AG08396 (cell line): ENCODE data around the gene RRM1.
"Not testable (repeated sequence)": the region's sequence is repeated elsewhere in the genome, so short reads cannot be mapped to it uniquely, and the experiment has no call there.

Experiments
- DNase-seq: peaks from one replicate; pipeline ENCODE4 v3.0.0; 2012; ENCODE audit warnings: low spot score, mixed read lengths

Gene RRM1

DNA sequence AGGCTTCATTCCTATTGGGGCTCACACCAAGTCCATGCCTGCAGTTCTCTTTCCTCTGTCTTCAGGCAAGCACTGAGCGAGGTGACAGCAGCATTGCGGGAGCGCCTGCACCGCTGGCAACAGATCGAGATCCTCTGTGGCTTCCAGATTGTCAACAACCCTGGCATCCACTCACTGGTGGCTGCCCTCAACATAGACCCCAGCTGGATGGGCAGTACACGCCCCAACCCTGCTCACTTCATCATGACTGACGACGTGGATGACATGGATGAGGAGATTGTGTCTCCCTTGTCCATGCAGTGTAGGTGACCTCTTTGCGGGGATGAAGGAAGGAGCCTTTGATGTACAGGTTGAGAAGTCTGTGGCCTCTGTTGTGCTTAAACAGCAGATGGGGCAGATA lies 11.4 kb upstream of the RRM1 start:
- DNase-seq: no peak

GRCh38 chr11:4084406-4085125 lies 10.0 kb upstream of the RRM1 start:
- DNase-seq: no peak

DNA sequence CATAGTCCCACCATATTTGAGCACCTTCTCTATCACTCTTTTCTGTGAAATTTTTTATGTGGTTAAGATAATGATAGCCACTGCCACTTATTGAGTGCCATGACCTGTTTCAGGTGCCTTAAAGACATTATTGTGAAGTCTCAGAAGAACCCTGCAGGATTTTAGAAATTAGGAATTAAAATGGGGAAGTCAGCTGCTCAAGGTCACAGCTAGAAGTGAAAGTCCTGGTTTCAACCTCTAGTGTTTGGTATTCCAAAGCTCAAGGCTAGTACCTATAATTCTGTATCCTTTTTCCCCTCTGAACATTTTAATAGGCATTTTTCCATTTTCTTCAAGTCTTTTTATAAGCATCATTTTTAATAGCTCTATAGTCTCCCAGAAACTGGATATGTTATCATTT lies 9.0 kb upstream of the RRM1 start:
- no peak for DNase-seq

DNA sequence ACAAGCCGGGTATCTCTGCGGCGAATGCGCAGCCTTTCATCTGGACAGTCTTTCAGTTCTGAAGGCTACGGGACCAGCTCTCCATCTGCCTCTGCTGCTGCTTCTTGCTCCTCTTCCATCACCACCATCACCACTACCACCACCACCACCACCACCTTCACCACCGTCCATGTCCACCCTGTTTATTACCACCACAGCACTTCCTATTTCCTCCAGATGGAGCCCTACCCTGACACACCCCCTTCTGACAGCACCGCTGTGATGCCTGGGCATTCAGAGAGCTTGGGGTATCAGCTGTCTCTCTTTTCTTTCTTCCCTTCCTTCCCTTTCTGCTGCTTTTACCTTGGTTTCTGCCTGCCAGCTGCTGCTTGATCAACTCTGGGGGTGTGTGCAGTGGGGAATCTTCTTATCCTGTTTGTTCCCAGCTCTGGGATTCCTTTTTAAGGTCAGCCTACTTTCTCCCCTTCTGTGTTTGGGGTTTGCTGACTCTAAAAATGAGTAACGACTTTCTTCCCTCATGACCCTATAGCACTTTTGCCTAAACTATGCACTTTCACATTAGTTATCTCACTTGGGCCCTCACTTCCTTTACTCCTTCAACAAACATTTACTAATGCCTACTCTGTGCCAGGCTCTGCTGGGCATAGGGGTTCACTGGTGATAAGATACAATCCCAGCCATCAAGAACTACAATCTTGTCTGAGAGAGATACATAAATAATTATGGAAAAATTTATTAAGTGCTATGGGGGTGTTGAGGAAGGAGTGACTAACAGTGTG lies 7.8 kb upstream of the RRM1 start:
- no peak for DNase-seq

- no peak for DNase-seq
Measured at GRCh38 chr11:4087551-4087950, 7.0 kb upstream of the RRM1 start.

DNA sequence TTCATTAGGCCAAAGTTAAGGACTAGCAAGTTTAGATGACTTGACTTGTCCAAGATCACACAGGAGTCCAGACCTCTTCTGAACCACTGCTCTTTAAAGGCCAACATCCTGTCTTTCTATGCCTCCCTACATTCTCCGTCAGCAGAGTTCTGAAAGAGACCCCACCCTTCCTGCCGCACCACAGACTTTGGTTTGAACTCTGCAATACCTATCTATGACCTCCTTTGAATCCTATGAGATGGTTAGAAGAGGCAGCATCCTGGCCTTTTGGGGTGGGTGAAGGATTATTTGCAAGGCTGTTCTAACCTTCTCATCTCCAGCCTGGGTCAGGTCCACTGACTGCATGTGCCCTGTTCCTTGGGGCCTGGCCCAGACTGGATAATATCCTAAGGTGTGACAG lies 4.3 kb upstream of the RRM1 start:
- no peak for DNase-seq

DNA sequence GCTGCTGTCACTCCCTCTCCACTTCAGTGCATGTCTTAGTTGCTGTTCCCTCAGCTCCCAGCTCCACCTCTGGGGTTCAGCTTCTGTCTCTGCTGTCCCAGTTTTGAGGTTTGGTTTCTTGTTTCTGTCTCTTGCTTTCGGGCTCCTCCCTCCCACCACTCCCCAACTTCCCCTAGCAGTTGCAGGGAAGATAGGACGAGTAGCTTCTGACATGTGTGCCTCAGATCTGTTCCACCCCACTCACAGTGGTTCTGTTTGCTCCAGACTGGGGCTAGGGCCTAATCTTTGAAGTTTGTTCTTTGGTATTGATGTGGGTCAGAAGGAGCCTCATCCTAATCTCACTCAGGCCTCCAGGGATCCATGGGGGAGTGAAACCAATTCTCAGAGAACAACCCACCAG lies 2.6 kb upstream of the RRM1 start:
- DNase-seq: no peak

GRCh38 chr11:4093519-4094347 lies 866 bp upstream of the RRM1 start:
- DNase-seq: peak; percentile 26

DNA sequence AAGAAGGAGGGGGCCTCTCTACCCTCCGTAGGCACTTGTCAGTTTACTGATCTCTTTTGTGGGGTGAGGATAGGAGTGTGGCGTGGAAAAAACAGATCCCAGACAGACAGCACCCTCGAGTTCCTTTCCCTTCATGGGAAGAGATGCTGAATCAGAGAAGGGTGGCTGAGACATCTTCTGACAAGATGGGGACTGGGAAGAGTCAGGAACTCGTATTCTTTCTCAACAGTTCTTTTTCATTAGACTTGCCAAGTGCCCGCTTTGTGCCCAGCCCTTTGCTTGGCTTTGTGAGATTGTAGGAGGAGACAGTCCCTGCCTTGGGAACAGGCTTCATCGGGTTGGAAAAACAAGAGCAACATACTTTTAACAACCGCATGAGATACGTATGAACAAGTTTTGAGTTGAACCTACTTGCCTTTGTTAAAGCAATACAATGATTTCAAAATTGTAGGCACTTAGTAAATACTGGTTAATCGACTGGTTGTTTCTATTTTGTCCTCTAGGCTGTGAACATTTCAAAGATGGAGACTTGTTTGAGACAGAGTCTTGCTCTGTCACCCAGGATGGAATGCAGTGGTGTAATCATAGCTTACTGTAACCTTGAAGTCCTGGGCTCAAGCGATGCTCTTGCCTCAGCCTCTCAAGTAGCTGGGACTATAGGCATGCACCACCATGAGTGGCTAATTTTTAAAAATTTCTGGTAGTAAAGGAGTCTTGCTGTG lies 1.1 kb downstream of the RRM1 start:
- peak; percentile 36 for DNase-seq

DNA sequence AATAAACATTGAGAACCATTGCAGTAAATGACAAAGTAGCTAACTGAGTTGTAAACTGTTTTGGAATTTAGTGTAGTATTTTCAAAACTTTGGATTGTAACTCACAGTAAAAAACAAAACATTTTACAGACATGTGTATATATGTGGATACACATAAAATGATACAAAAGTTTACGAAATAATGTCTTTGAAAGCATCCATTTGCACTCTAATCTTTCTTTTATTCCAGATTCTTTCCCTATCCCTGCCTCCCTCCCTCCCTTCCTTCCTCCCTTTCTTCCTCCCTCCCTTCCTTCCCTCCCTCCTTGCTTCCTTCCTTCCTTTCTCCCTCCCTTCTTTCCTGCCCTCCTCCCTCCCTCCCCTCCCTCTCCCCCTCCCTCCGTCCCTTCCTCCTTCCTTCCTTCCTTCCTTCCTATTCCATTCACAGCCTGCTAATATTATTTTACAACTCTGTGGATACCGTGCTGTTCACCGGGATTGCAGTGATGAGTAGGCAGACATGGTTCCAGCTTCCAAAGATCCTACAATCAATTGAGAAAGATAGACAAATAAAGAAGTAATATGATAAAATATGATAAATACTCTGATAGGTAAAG lies 3.5 kb downstream of the RRM1 start:
- DNase-seq: no peak

GRCh38 chr11:4102711-4103110 lies 8.1 kb downstream of the RRM1 start:
- DNase-seq: no peak

DNA sequence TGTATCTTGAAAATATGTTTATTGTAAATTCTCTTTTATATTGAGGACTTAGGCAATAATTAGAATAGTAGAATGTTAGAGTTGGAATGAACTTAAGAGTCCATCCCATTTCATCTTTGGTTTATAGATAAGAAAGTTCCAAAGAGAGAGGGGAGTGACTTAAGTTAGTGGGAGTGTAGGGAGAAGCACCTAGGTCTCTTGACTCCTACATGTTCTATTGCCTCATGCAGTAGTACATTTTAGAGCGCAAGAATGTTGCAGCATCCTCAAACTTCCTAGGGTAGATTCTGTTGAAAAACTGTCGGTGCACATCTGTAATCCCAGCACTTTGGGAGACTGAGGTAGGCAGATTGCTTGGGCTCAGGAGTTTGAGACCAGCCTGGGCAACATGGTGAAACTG lies 8.7 kb downstream of the RRM1 start:
- DNase-seq: no peak

DNA sequence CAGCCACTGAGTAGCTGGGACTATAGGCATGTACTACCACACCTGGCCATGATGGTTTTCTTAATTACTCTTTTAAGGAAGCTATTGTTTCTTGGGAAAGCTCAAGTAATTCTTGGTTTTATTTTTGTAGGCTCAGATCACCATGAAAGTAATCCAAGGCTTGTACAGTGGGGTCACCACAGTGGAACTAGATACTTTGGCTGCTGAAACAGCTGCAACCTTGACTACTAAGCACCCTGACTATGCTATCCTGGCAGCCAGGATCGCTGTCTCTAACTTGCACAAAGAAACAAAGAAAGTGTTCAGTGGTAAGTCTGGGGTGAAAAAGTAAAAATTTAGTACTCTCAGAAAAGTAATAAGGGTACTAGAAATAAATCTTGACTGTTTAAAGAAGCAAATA lies 11.3 kb downstream of the RRM1 start:
- no peak for DNase-seq

DNA sequence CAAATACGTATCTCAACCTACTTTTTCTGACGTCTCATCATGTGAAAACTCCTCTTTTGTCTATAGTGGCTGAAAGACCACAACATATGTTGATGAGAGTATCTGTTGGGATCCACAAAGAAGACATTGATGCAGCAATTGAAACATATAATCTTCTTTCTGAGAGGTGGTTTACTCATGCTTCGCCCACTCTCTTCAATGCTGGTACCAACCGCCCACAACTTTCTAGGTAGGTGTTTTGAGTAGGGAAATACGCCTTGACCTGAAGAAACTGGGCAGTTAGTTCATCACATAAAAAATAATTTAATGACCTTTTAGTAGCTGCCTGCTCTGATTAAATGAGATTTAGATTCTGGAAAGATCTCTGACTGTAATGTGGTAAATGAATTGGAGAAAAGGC lies 17.2 kb downstream of the RRM1 start:
- no peak for DNase-seq

DNA sequence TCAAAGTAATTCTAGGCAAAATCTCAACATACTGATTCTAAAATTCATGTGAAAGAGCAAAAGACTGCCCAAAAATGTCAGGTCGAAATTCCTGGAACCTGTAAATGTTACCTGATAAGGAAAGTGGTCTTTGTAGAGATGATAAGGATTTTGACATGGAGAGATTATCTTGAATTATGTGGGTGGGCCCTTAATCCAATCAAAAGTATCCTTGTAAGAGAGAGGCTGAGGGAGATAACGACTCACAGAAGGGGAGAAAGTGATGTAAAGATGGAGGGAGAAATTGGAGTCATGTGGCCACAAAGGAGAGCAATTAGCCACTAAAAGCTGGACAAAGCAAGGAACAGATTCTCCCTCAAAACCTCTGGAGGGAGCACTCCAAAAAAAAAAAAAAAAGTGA lies 20.5 kb downstream of the RRM1 start:
- no peak for DNase-seq

- no peak for DNase-seq
Measured at GRCh38 chr11:4118107-4118506, 23.5 kb downstream of the RRM1 start.

GRCh38 chr11:4123218-4123617 lies 28.6 kb downstream of the RRM1 start:
- DNase-seq: no peak

DNA sequence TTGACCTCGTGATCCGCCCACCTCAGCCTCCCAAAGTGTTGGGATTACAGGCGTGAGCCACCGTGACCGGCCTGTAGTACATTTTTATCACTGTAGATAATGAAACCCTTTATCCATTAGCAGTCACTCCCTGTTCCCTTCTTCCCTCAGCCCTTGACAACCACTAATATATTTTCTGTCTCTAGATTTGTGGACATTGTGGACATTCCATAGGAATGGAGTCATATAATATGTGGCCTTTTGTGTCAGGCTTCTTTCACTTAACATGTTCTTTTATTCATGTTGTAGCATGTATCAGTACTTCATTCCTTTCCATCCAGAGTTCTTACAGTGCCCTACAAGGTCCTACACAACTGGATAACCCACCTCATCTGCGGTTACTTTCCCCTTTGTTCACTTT lies 30.5 kb downstream of the RRM1 start:
- DNase-seq: no peak

- no peak for DNase-seq
Measured at GRCh38 chr11:4127357-4127756, 32.8 kb downstream of the RRM1 start.

DNA sequence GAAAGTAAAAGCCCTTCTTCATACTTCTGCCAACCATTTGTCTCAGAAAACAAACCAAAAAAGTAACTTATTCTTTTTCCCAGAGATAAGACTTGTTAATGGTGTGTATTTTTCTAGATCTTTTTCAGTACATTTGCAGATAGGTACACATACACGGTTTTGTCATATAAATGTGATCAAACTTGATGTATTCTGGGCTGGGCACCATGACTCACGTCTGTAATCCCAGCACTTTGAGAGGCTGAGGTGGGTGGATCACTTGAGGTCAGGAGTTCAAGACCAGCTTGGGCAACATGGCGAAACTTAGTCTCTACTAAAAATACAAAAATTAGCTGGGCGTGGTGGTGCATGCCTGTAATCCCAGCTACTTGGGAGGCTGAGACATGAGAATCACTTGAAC lies 35.6 kb downstream of the RRM1 start:
- not testable (repeated sequence) for DNase-seq

DNA sequence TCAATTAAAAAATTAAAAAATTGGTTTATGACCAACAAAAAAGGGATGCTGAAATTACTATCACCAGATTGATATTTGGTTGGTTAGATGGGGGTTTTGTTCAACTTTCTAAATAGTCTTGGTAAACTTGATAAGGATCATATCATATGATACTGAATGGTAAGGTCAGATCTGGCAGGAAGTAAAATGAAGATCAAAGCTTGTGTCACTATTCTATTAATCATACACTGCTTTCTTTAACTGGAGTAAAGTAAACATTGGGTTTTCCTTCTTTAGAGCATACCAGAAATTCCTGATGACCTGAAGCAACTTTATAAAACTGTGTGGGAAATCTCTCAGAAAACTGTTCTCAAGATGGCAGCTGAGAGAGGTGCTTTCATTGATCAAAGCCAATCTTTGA lies 40.2 kb downstream of the RRM1 start:
- peak; percentile 54 for DNase-seq

GRCh38 chr11:4138497-4138896 lies 43.9 kb downstream of the RRM1 start:
- no peak for DNase-seq
